OCI-LY1 (cell line): Measurements from ENCODE around the gene LRRC28.

Experiments used
- H2AFZ ChIP-seq: fragments of 200-600 bp; sonication (generic), shearing (Covaris generic); 2 replicates; pipeline ENCODE4 v1.6.0; 2014; ENCODE audit warnings: antibody characterized with exemption, mild to moderate bottlenecking, low read length
- H3F3A ChIP-seq: fragments of 200-600 bp; sonication (generic), shearing (Covaris generic); 2 replicates; pipeline ENCODE4 v1.6.0; 2014; ENCODE audit warnings: mild to moderate bottlenecking, antibody characterized with exemption, low read length, moderate library complexity; ENCODE audit not compliant: insufficient read depth
- H3K27ac ChIP-seq: fragments of 200-600 bp; sonication (generic); 2 replicates; pipeline ENCODE4 v1.5.1; 2014; ENCODE audit warnings: low read length, mixed run types, mild to moderate bottlenecking, low read depth; ENCODE audit not compliant: poor library complexity, severe bottlenecking
- H3K27me3 ChIP-seq: fragments of 200-600 bp; sonication (generic); 2 replicates; pipeline ENCODE4 v1.6.0; 2014; ENCODE audit warnings: antibody characterized with exemption, mild to moderate bottlenecking, low read length, moderate library complexity; ENCODE audit not compliant: insufficient read depth
- H3K36me3 ChIP-seq: fragments of 200-600 bp; sonication (generic); 2 replicates; pipeline ENCODE4 v1.6.1; 2014; ENCODE audit warnings: mild to moderate bottlenecking, antibody characterized with exemption, low read length, moderate library complexity, mixed read lengths; ENCODE audit not compliant: insufficient read depth
- H3K4me1 ChIP-seq: fragments of 200-600 bp; sonication (generic); 2 replicates; pipeline ENCODE4 v1.5.1; 2014; ENCODE audit warnings: mild to moderate bottlenecking, low read length, moderate library complexity; ENCODE audit not compliant: insufficient read depth, severe bottlenecking
- H3K4me2 ChIP-seq: fragments of 200-600 bp; sonication (generic), shearing (Covaris generic); 2 replicates; pipeline ENCODE4 v1.6.1; 2014; ENCODE audit warnings: low read length
- H3K4me3 ChIP-seq: fragments of 200-600 bp; sonication (generic); 2 replicates; pipeline ENCODE4 v1.5.1; 2014; ENCODE audit warnings: low read length, low read depth, mild to moderate bottlenecking, mixed read lengths; ENCODE audit not compliant: poor library complexity, severe bottlenecking
- H3K79me2 ChIP-seq: fragments of 200-600 bp; shearing (Covaris generic); 2 replicates; pipeline ENCODE4 v1.6.1; 2016; ENCODE audit warnings: mixed run types, low read length, mixed read lengths; ENCODE audit not compliant: insufficient read depth
- H3K9ac ChIP-seq: fragments of 200-600 bp; sonication (generic), shearing (Covaris generic); 2 replicates; pipeline ENCODE4 v1.6.1; 2014; ENCODE audit warnings: mild to moderate bottlenecking, low read length, mixed read lengths
- H3K9me2 ChIP-seq: fragments of 200-600 bp; sonication (generic), shearing (Covaris generic); 2 replicates; pipeline ENCODE4 v1.6.1; 2014; ENCODE audit warnings: low read depth, mild to moderate bottlenecking, low read length, mixed read lengths
- H3K9me3 ChIP-seq: fragments of 200-600 bp; shearing (Covaris generic); 2 replicates; pipeline ENCODE4 v1.6.1; 2014; ENCODE audit warnings: low read length, mixed read lengths
- H4K20me1 ChIP-seq: fragments of 200-600 bp; sonication (generic), shearing (Covaris generic); 2 replicates; pipeline ENCODE4 v1.6.0; 2016; ENCODE audit warnings: mild to moderate bottlenecking, low read length; ENCODE audit not compliant: insufficient read depth
- EZH2 ChIP-seq: fragments of 200-600 bp; sonication (generic), shearing (Covaris generic); IDR thresholded peaks from 2 replicates; pipeline ENCODE4 v1.8.0; 2017; ENCODE audit warnings: borderline replicate concordance, mixed run types, mild to moderate bottlenecking, antibody characterized with exemption, low read length, moderate library complexity, mixed read lengths
- TF ChIP-seq, protein P1 (sequence below): fragments of 200-600 bp; sonication (generic), shearing (Covaris generic); IDR thresholded peaks from 2 replicates; pipeline ENCODE4 v1.5.1; 2017; ENCODE audit warnings: mild to moderate bottlenecking, antibody characterized with exemption, low read length, moderate library complexity, mixed read lengths

The LRRC28 gene

DNA sequence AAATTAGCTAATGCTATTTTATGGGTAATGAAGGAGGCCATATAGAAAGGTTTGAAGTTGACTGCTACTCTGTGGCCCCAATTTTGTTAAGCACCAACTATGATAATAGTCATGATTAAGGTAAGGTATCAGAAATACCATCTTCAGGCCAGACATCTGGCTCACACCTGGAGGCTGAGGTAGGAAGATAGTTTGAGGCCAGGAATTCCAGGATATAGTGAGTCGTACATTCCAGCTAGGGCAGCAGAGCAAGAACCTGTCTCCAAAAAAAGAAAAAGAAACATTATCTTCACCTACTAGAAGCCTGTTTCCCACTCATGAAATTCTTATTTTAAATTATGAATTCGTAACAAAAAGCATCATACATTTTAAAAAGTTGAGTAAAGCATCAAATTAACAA lies 64.4 kb downstream of the LRRC28 start:
- Histone ChIP-seq H3K79me2 (no peaks in the 10 kb centered on the region), H3K36me3 (no peaks in the 10 kb centered on the region), H4K20me1 (no peaks in the 10 kb centered on the region), H3F3A (no peaks in the 10 kb centered on the region), H3K9ac (no peak overlapping the region), H3K4me1 (no peaks in the 10 kb centered on the region), H3K4me2 (no peak overlapping the region), H3K27ac (no peak overlapping the region), H3K27me3 (no peaks in the 10 kb centered on the region), H2AFZ (no peak overlapping the region), H3K4me3 (no peak overlapping the region), H3K9me3 (peaks cover 13% of the 10 kb centered on the region), H3K9me2 (no peaks in the 10 kb centered on the region)
- TF ChIP-seq, protein P1, sequence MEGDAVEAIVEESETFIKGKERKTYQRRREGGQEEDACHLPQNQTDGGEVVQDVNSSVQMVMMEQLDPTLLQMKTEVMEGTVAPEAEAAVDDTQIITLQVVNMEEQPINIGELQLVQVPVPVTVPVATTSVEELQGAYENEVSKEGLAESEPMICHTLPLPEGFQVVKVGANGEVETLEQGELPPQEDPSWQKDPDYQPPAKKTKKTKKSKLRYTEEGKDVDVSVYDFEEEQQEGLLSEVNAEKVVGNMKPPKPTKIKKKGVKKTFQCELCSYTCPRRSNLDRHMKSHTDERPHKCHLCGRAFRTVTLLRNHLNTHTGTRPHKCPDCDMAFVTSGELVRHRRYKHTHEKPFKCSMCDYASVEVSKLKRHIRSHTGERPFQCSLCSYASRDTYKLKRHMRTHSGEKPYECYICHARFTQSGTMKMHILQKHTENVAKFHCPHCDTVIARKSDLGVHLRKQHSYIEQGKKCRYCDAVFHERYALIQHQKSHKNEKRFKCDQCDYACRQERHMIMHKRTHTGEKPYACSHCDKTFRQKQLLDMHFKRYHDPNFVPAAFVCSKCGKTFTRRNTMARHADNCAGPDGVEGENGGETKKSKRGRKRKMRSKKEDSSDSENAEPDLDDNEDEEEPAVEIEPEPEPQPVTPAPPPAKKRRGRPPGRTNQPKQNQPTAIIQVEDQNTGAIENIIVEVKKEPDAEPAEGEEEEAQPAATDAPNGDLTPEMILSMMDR = no peak
- no peak for TF ChIP-seq EZH2

DNA sequence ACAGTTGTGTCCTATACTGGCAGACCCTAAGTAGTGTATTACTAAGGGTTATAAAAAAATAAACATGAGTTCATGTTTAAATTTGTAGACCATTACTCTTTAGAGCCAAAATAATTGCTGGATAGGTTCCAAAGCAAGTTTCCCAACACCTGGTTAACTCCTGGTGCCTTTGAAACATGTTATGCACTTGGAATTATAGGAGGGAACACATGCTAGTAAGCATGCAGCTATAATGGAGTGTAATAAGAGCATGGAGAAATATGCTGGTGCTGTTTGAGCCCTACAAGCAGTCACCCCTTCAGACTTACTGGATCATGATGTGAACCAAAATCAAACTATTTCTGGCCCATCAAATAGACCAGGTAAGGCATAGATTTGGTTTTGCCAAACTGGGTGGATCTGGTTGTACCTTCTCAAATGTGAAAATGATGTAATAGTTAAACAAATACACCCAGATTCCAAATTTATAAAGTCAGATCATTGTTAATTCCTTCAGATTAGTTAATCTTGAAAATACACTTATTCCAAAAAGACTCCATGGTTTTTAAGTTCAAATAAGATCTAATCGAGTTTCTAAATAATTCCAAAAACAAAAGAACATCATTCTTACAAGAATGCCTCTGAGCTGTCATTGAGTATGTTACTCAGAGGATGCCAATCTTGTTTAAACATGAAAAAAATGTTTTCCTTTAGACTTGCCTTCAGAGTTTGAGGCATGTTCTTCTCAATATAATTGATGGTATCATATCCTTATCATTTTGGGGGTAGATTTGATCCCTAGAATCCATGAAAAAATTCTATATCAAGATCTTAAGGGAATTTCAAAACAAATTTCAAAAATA lies 69.3 kb downstream of the LRRC28 start:
- Histone ChIP-seq H2AFZ (no peak overlapping the region), H3K36me3 (no peaks in the 10 kb centered on the region; the same call in 1 of the 2 replicates)
- TF ChIP-seq, protein P1 = no peak
- TF ChIP-seq EZH2 = no peak

DNA sequence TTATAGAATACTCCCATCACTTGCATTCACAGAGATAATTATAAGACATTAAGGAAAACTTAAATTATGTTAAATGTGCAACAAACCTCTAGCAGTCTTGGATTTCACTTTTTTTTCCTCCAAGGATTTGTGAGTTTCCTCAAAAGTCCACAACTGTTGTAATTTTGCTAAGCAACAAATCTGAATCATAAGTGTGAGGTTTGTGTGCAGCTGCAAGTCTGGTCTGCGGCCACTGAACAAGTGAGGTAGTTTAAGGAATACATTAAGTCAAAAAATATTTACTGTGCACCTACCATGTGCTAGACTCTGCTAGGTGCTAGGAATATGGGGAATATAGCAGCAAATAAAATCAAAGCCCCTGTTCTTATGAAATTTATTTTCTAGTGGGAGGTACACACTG lies 70.2 kb downstream of the LRRC28 start:
- H2AFZ ChIP-seq = no peak overlapping the region
- no peak overlapping the region for H3K27ac ChIP-seq
- H3K9me2 ChIP-seq = no peaks in the 10 kb centered on the region
- H3K27me3 ChIP-seq = no peaks in the 10 kb centered on the region
- no peak overlapping the region for H3K4me2 ChIP-seq
- no peaks in the 10 kb centered on the region for H3K79me2 ChIP-seq
- no peak for TF ChIP-seq EZH2
- TF ChIP-seq, protein P1 = no peak
- H3K36me3 ChIP-seq = no peaks in the 10 kb centered on the region; the same call in 1 of the 2 replicates
- no peaks in the 10 kb centered on the region for H4K20me1 ChIP-seq
- no peak overlapping the region for H3K9ac ChIP-seq
- no peak overlapping the region for H3K4me3 ChIP-seq
- peaks cover 8% of the 10 kb centered on the region; the same call in 1 of the 2 replicates for H3K9me3 ChIP-seq
- H3K4me1 ChIP-seq = no peaks in the 10 kb centered on the region
- H3F3A ChIP-seq = no peaks in the 10 kb centered on the region

More for the DNA sequence above, 69.3 kb downstream of the LRRC28 start:
- Histone ChIP-seq H3K27ac (no peak overlapping the region), H3K9ac (no peak overlapping the region), H3F3A (no peaks in the 10 kb centered on the region), H4K20me1 (no peaks in the 10 kb centered on the region), H3K4me2 (no peak overlapping the region), H3K79me2 (no peaks in the 10 kb centered on the region), H3K9me3 (peaks cover 8% of the 10 kb centered on the region; the same call in 1 of the 2 replicates), H3K27me3 (no peaks in the 10 kb centered on the region), H3K9me2 (no peaks in the 10 kb centered on the region), H3K4me3 (no peak overlapping the region), H3K4me1 (no peaks in the 10 kb centered on the region)
